Activated CD4-positive, alpha-beta T cell treated with anti-CD3 and anti-CD28 coated beads, Interleukin-2, amount 10 ng/mL, durations not matched to agents 24 days and 14 days (primary cell): ENCODE measurements around the gene STXBP3. TPM values are rescaled to one million over a fixed set of nuclear protein-coding genes. Genes with fewer than 3 reads are reported as not detected.

ENCODE experiments used
- DNase-seq: peaks from one replicate; pipeline ENCODE4 v3.0.0; 2022
- H3K27ac Mint-ChIP-seq: one replicate; pipeline ENCODE4 v1.8.0; 2022; ENCODE audit warnings: mild to moderate bottlenecking, mixed read lengths
- H3K27me3 Mint-ChIP-seq: one replicate; pipeline ENCODE4 v1.8.0; 2022; ENCODE audit warnings: mixed read lengths
- H3K36me3 Mint-ChIP-seq: one replicate; pipeline ENCODE4 v1.8.0; 2022; ENCODE audit warnings: low read depth, mild to moderate bottlenecking, mixed read lengths
- H3K4me1 Mint-ChIP-seq: one replicate; pipeline ENCODE4 v1.8.0; 2021; ENCODE audit warnings: mixed read lengths
- H3K4me3 Mint-ChIP-seq: one replicate; pipeline ENCODE4 v1.8.0; 2022; ENCODE audit warnings: mild to moderate bottlenecking, moderate library complexity, mixed read lengths
- H3K9me3 Mint-ChIP-seq: one replicate; pipeline ENCODE4 v1.8.0; 2021; ENCODE audit warnings: mixed read lengths
- intact Hi-C: fragments of 100-400 bp; cut with micrococcal nuclease; formaldehyde crosslinking; loops from one replicate; pipeline ENCODE4 v1.15.1; 2023
- total RNA-seq: library from RNA; stranded (reverse); gene quantifications from 2 replicates; pipeline ENCODE4 v1.2.3, GENCODE V29; 2022

The STXBP3 gene
- total RNA-seq, 1 donor from 2014 or later = 41.1 TPM

GRCh38 chr1:108847494-108847893, 101.0 kb downstream of the STXBP3 start:
- intact Hi-C loops = no loop called here
- no peaks in the 10 kb centered on the region for H3K36me3 Mint-ChIP-seq
- peaks cover 8% of the 10 kb centered on the region for H3K4me1 Mint-ChIP-seq
- H3K9me3 Mint-ChIP-seq = no peaks in the 10 kb centered on the region
- H3K27ac Mint-ChIP-seq = no peak overlapping the region
- H3K27me3 Mint-ChIP-seq = peaks cover 25% of the 10 kb centered on the region
- no peak overlapping the region for H3K4me3 Mint-ChIP-seq
- DNase-seq = no peak

GRCh38 chr1:108848806-108849205, 102.3 kb downstream of the STXBP3 start:
- Mint-ChIP-seq H3K4me3 (no peak overlapping the region), H3K27ac (no peak overlapping the region), H3K4me1 (peaks cover 11% of the 10 kb centered on the region), H3K9me3 (no peaks in the 10 kb centered on the region), H3K36me3 (no peaks in the 10 kb centered on the region), H3K27me3 (peaks cover 24% of the 10 kb centered on the region)
- intact Hi-C loops = no loop called here
- DNase-seq = no peak

GRCh38 chr1:108850929-108851328, 104.5 kb downstream of the STXBP3 start:
- H3K9me3 Mint-ChIP-seq = no peaks in the 10 kb centered on the region
- H3K4me1 Mint-ChIP-seq = peaks cover 11% of the 10 kb centered on the region
- no peak overlapping the region for H3K27ac Mint-ChIP-seq
- H3K4me3 Mint-ChIP-seq = no peak overlapping the region
- no peaks in the 10 kb centered on the region for H3K36me3 Mint-ChIP-seq
- intact Hi-C loops = no loop called here
- peaks cover 31% of the 10 kb centered on the region for H3K27me3 Mint-ChIP-seq
- no peak for DNase-seq

DNA sequence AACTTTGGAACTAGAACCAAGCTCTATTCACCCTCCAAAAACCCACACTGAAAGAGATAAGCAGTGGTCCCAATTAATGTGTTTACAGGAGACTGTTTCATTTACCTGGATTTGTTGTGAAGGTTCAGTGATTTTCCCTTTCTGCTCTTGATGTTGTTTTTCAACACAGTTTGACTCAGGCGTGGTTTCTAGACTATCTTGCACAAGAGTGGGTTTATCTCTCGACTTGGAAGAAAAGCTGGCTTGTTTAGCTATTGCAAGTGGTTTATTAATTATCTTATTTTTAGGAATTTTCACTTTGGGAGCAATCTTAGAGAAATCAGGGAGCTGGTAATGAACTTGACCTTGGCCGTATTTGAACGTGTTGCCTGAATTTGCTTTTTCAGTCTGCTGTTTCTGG, 105.1 kb downstream of the STXBP3 start:
- no peak for DNase-seq
- intact Hi-C loops = no loop called here
- H3K4me1 Mint-ChIP-seq = peaks cover 11% of the 10 kb centered on the region

DNA sequence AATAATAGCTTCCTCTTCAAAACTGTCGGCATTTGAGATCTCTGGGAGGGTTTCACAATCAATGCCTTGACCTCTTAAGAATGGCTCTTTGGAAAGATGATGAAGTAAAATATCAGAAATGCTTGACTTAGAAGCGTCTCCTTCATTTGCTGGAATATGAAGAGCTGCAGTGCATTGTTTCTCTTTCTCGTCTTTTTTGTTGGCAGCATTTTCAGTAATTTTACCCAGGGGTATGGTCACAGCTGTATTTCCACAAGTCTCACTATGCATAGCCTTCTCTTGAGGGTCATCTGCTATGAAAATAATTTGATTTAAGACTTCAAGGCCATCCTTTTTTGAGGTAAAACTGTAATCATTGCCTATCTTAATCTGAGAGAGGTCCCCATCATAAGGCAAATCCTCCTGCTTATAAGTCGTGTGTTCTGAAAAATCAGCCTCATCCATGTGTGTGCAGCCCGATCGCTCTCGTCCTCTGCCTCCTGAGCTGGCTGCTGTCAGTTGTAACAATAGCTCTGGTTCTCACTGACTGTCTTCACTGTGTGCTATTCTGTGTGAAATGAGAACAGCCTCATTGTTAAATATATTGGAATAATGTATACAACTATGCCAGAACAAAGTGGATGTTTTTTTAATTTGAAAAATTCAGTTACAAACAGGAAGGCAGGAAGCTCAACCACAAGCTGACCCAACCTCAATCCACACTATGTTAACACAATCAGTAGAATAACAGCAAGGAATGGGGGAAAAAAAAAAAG, 105.9 kb downstream of the STXBP3 start:
- H3K4me1 Mint-ChIP-seq = peaks cover 11% of the 10 kb centered on the region
- H3K27ac Mint-ChIP-seq = no peak overlapping the region
- H3K27me3 Mint-ChIP-seq = peaks cover 30% of the 10 kb centered on the region
- DNase-seq = no peak
- H3K36me3 Mint-ChIP-seq = no peaks in the 10 kb centered on the region
- H3K4me3 Mint-ChIP-seq = no peak overlapping the region
- no peaks in the 10 kb centered on the region for H3K9me3 Mint-ChIP-seq
- intact Hi-C loops = no loop called here

More for the DNA sequence above, 105.1 kb downstream of the STXBP3 start:
- no peaks in the 10 kb centered on the region for H3K36me3 Mint-ChIP-seq
- no peaks in the 10 kb centered on the region for H3K9me3 Mint-ChIP-seq
- peaks cover 31% of the 10 kb centered on the region for H3K27me3 Mint-ChIP-seq
- H3K4me3 Mint-ChIP-seq = no peak overlapping the region
- no peak overlapping the region for H3K27ac Mint-ChIP-seq

GRCh38 chr1:108854221-108855019, 107.9 kb downstream of the STXBP3 start:
- H3K27me3 Mint-ChIP-seq = peaks cover 30% of the 10 kb centered on the region
- no peak overlapping the region for H3K27ac Mint-ChIP-seq
- H3K36me3 Mint-ChIP-seq = no peaks in the 10 kb centered on the region
- DNase-seq = no peak
- peaks cover 14% of the 10 kb centered on the region for H3K4me1 Mint-ChIP-seq
- H3K4me3 Mint-ChIP-seq = no peak overlapping the region
- intact Hi-C loops = no loop called here
- no peaks in the 10 kb centered on the region for H3K9me3 Mint-ChIP-seq

GRCh38 chr1:108856994-108857393, 110.5 kb downstream of the STXBP3 start, which contains the start of gene AKNAD1:
AKNAD1 (minus strand) TSS chr1:108857094; CDS start chr1:108852664, 4,430 bp downstream.
- intact Hi-C loops = no loop called here
- Mint-ChIP-seq H3K9me3 (no peaks in the 10 kb centered on the region), H3K27me3 (peaks cover 30% of the 10 kb centered on the region), H3K27ac (no peak within 1 kb of the TSS), H3K4me3 (no peak within 1 kb of the TSS), H3K36me3 (no peaks in the 10 kb centered on the region), H3K4me1 (peaks cover 10% of the 10 kb centered on the region)
- no peak for DNase-seq

DNA sequence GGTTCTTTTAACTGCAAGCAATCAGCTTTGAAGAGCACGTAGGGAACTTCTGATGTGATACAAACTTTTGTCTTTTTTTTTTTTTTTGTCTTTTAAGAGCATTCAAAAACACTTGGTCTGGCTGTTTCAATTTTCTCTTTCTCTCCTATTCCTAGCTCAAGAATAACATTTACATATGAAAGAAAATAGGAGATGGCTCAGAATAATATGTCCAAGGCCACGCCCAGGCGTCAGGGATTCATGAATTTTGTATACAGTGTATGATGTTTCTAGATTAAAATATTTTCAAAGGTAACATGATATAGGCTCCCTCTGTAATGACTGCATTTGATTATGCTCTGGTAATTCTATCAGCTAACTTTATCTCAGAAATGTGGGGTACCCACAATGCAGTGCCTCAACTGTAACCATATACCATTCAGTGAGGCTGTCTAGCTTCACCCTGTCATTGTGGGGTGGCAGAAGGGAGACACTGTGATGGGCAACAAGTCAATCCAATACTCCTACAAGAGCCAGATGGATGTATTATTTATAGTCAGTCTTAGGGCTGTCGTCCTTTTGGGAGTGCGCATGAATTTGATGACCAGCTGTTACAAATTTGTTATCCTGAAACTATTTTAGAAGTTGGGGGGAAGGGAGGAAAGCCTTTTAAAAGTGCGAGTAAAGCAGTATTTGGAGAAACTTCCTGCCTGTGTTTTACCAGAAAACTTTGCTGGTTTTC, 111.9 kb downstream of the STXBP3 start:
- intact Hi-C loops = no loop called here
- no peak for DNase-seq
- peaks cover 6% of the 10 kb centered on the region for H3K4me1 Mint-ChIP-seq

More for the DNA sequence above, 111.9 kb downstream of the STXBP3 start:
- no peaks in the 10 kb centered on the region for H3K36me3 Mint-ChIP-seq
- no peak overlapping the region for H3K4me3 Mint-ChIP-seq
- H3K27me3 Mint-ChIP-seq = peaks cover 23% of the 10 kb centered on the region
- H3K27ac Mint-ChIP-seq = no peak overlapping the region
- H3K9me3 Mint-ChIP-seq = no peaks in the 10 kb centered on the region

Other genes with a start within 250 kb of the STXBP3 start
- 13.4 and 14.0 TPM in 2 replicates for gene EEIG2, start 186.6 kb upstream of the STXBP3 start, total RNA-seq
- gene HENMT1, start 85.6 kb upstream of the STXBP3 start, total RNA-seq = 17.5 and 17.7 TPM in 2 replicates
- 89.2 and 90.3 TPM in 2 replicates for gene PRPF38B, start 54.4 kb upstream of the STXBP3 start, total RNA-seq
- gene FNDC7, start 33.8 kb upstream of the STXBP3 start, total RNA-seq = not detected in 2 replicates
- not detected in 2 replicates for gene AKNAD1, start 110.4 kb downstream of the STXBP3 start, total RNA-seq
- gene GPSM2, start 130.3 kb downstream of the STXBP3 start, total RNA-seq = 9.7 TPM in 2 replicates
- gene CLCC1, start 216.8 kb downstream of the STXBP3 start, total RNA-seq = 21.5 and 26.2 TPM in 2 replicates